HEK293T (cell line): ENCODE results near the gene HARS1.
A peak's percentile ranks its signal among the peaks of the same experiment; 100 is the strongest.
"Not testable (repeated sequence)": the region's sequence is repeated elsewhere in the genome, so short reads cannot be mapped to it uniquely, and the experiment has no call there.

Experiments
- CTCF ChIA-PET: fragments of 350-600 bp; formaldehyde crosslinking; extraction: SDS; loops from one replicate; lab custom pipeline; 2021; ENCODE audit warnings: antibody characterized with exemption, inconsistent platforms; lab: Yijun Ruan, JAX
- POLR2A ChIA-PET: fragments of 350-600 bp; formaldehyde crosslinking; extraction: SDS; loops from one replicate; lab custom pipeline; 2020; ENCODE audit warnings: antibody characterized with exemption, inconsistent platforms; lab: Yijun Ruan, JAX
- DNase-seq: peaks from one replicate; pipeline ENCODE4 v3.0.0; 2012; ENCODE audit warnings: mixed read lengths; ENCODE audit errors: extremely low spot score
- ARNT ChIP-seq: fragments of 450-650 bp; IDR thresholded peaks from 2 replicates; pipeline ENCODE4 v1.6.1; 2017; ENCODE audit warnings: mild to moderate bottlenecking
- BHLHE40 ChIP-seq: fragments of 450-650 bp; IDR thresholded peaks from 2 replicates; pipeline ENCODE4 v1.6.1; 2016; ENCODE audit warnings: mild to moderate bottlenecking, moderate library complexity, borderline replicate concordance
- CTBP1 ChIP-seq: fragments of 450-650 bp; IDR thresholded peaks from 2 replicates; pipeline ENCODE4 v1.6.1; 2016; ENCODE audit warnings: borderline replicate concordance
- ELF4 ChIP-seq: fragments of 450-650 bp; IDR thresholded peaks from 2 replicates; pipeline ENCODE4 v1.6.1; 2017; ENCODE audit warnings: antibody characterized with exemption
- FOXA1 ChIP-seq: fragments of 450-650 bp; IDR thresholded peaks from 2 replicates; pipeline ENCODE4 v1.6.1; 2016; ENCODE audit warnings: mild to moderate bottlenecking
- FOXK2 ChIP-seq: fragments of 450-650 bp; IDR thresholded peaks from 2 replicates; pipeline ENCODE4 v1.6.1; 2016; ENCODE audit warnings: mild to moderate bottlenecking
- FOXM1 ChIP-seq: fragments of 450-650 bp; IDR thresholded peaks from 2 replicates; pipeline ENCODE4 v1.6.1; 2017; ENCODE audit warnings: mild to moderate bottlenecking, borderline replicate concordance
- HDGF ChIP-seq: fragments of 450-650 bp; IDR thresholded peaks from 2 replicates; pipeline ENCODE4 v1.6.1; 2017; ENCODE audit warnings: antibody characterized with exemption, borderline replicate concordance
- L3MBTL2 ChIP-seq: fragments of 450-650 bp; conservative IDR thresholded peaks from 2 replicates; pipeline ENCODE4 v1.6.1; 2016; ENCODE audit warnings: mild to moderate bottlenecking
- LEF1 ChIP-seq: fragments of 450-650 bp; IDR thresholded peaks from 2 replicates; pipeline ENCODE4 v1.6.1; 2017; ENCODE audit warnings: mild to moderate bottlenecking, borderline replicate concordance
- NFRKB ChIP-seq: fragments of 450-650 bp; IDR thresholded peaks from 2 replicates; pipeline ENCODE4 v1.6.1; 2016; ENCODE audit warnings: mild to moderate bottlenecking, moderate library complexity
- PKNOX1 ChIP-seq: fragments of 450-650 bp; IDR thresholded peaks from 2 replicates; pipeline ENCODE4 v1.6.1; 2016
- SP1 ChIP-seq: fragments of 450-650 bp; IDR thresholded peaks from 2 replicates; pipeline ENCODE4 v1.6.1; 2017
- SUZ12 ChIP-seq: fragments of 450-650 bp; IDR thresholded peaks from 2 replicates; pipeline ENCODE4 v1.6.1; 2016; ENCODE audit warnings: mild to moderate bottlenecking
- TARDBP ChIP-seq: fragments of 450-650 bp; IDR thresholded peaks from 2 replicates; pipeline ENCODE4 v1.6.1; 2016
- ZNF384 ChIP-seq: fragments of 450-650 bp; IDR thresholded peaks from 2 replicates; pipeline ENCODE4 v1.6.1; 2016

Gene HARS1

DNA sequence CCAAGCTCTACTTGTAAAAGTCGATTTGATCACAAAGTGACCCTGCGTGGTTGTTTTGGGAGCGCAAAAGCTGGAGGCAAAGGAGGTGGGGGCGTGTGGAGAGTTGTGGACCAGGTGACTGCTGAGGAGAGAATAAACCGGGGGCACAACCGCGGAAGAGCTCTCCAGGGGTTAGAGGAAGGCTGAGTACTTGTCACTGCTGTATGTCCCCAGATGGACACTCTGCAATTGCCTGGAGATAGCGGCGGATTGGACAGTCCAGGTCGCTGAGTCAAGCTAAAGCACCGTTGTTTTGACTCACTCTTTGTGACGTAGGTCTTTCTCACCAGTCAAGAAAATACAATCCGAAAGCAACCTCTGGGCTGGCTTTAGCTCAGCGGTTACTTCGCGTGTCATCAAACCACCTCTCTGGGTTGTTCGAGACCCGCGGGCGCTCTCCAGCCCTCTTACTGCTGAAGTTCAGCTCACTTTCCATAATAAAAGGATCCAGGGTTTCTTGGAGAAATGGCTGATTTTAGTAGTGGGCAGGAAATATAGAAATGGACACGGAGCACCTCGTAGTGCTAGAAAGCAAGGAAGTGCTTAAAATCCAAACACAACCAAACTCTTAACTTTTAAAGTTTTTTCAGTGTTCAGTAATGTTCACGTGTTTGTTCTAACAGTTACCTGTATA is 34.8 kb upstream of the HARS1 start:
- ChIA-PET POLR2A (interaction anchor here (1.0 to 1.9 kb wide), 8 partner anchors 15 to 379 kb away, joined by 3 to 9 read pairs (median 6); partner anchors contain the start of genes ANKHD1, APBB3, HARS1 and HARS2), CTCF (interaction anchor here (0.6 to 0.7 kb wide), 4 partner anchors 8 to 866 kb away, joined by 3 to 4 read pairs (median 3); partner anchors contain the start of gene NRG2)
- peak; percentile 17; the same call in 1 of the 2 replicates for TF ChIP-seq PKNOX1
- no peak for TF ChIP-seq NFRKB
- TF ChIP-seq ARNT, result no peak
- peak; percentile 69 for DNase-seq

GRCh38 chr5:140721395-140721794 is 30.2 kb upstream of the HARS1 start:
- ChIA-PET CTCF (interaction anchor here (0.5 to 1.2 kb wide), 4 partner anchors 137 to 477 kb away, joined by 3 to 6 read pairs (median 4); no protein-coding TSS in a partner anchor), POLR2A (interaction anchor here (1.5 kb wide), 1 partner anchor 30 kb away, joined by 4 read pairs; the partner anchor contains the start of genes HARS1 and HARS2)
- DNase-seq, result not testable (repeated sequence)

- ChIA-PET CTCF (interaction anchor here (0.5 to 2.6 kb wide), 9 partner anchors 10 to 476 kb away, joined by 3 to 19 read pairs (median 4); partner anchors contain the start of gene HARS1), POLR2A (interaction anchor here (1.1 to 1.2 kb wide), 2 partner anchors 10 to 163 kb away, joined by 4 read pairs; partner anchors contain the start of gene SRA1)
- DNase-seq, result not testable (repeated sequence)
Measured at GRCh38 chr5:140720738-140721137, 29.6 kb upstream of the HARS1 start.

DNA sequence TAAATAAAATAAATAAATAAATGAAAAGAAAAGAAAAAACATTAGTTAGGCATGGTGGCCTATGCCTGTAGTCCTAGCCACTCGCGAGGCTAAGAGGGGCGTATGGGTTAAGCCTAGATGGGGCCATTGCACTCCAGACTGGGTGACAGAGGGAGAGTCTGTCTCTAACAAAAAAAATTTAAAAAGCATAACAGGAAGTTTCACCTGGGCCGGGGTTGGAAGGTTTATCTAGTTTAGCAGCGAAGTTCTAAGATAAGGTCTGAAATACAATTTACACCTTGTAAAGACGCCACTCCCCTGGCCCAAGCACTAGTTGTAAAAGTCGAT is 27.1 kb upstream of the HARS1 start:
- ChIA-PET POLR2A (interaction anchor here (0.9 to 2.4 kb wide), 7 partner anchors 8 to 602 kb away, joined by 3 to 13 read pairs (median 7); partner anchors contain the start of genes ANKHD1, HARS1, HARS2 and IK), CTCF (interaction anchor here (0.5 to 2.6 kb wide), 3 partner anchors 7 to 753 kb away, joined by 3 to 19 read pairs (median 4); no protein-coding TSS in a partner anchor)
- DNase-seq, result no peak
- TF ChIP-seq ZNF384, result no peak

- CTCF ChIA-PET, POLR2A ChIA-PET, DNase-seq: not testable (repeated sequence)
Measured at GRCh38 chr5:140716238-140716637, 25.1 kb upstream of the HARS1 start.

DNA sequence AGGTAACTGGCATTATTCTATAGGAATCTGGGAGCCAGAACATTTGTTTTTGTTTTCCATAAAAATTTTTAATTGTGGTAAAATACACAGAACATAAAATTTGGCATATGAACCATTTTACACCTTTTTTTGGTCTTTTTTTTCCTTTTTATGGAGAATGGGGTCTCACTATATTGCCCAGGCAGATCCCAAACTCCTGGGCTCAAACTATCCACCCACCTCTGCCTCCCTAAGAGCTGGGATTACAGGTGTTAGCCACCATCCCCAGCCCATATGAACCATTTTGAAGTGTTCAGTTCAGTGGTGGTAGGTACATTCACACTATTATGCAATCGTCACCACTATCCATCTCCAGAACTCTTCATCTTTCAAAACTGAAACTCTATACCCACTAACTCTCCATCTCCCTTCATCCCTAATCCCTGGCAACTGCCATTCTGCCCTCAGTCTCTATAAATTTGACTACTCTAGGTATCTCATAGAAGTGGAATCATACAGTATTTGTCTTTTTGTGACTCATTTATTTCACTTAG is 22.5 kb upstream of the HARS1 start:
- ChIA-PET CTCF (no interaction called here), POLR2A (no interaction called here)
- DNase-seq, result no peak

DNA sequence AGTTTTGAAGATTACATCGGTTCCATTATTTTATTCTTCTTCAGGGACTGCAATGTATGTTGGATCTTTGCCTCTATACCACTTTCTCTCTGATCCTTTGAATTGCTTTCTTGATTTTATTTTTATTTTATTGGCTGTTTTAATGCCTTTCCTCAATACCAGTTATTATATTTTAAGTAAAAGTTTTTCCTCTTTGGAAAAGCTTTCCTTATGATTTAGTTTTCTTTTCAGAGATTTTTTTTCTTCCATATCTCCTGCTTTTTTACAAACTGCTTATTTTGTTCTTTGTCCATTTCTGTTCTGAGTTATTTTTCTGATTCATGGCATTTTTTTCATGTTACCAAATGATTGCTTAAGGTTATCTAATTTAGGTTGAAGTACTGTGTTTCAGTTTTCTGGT is 20.6 kb upstream of the HARS1 start:
- ChIA-PET POLR2A (interaction anchor here (1.0 to 2.5 kb wide), 7 partner anchors 10 to 310 kb away, joined by 8 to 22 read pairs (median 13); partner anchors contain the start of genes ANKHD1, HARS1, HARS2 and IK), CTCF (interaction anchor here (1.2 to 2.1 kb wide), 2 partner anchors 8 to 17 kb away, joined by 5 to 19 read pairs; no protein-coding TSS in a partner anchor)
- TF ChIP-seq TARDBP, result no peak
- TF ChIP-seq LEF1, result no peak
- no peak for TF ChIP-seq FOXK2
- TF ChIP-seq HDGF, result no peak
- no peak for TF ChIP-seq SUZ12
- TF ChIP-seq FOXM1, result no peak
- no peak for TF ChIP-seq ARNT
- no peak for TF ChIP-seq L3MBTL2
- TF ChIP-seq NFRKB, result no peak
- TF ChIP-seq ELF4, result no peak
- TF ChIP-seq PKNOX1, result no peak
- TF ChIP-seq CTBP1, result no peak
- TF ChIP-seq SP1, result no peak
- TF ChIP-seq ZNF384, result no peak
- DNase-seq, result no peak

More for the DNA sequence above, 22.5 kb upstream of the HARS1 start:
- TF ChIP-seq FOXA1, result no peak
- TF ChIP-seq HDGF, result no peak
- no peak for TF ChIP-seq SP1
- TF ChIP-seq BHLHE40, result no peak
- no peak for TF ChIP-seq PKNOX1
- no peak for TF ChIP-seq LEF1
- no peak for TF ChIP-seq ARNT
- TF ChIP-seq SUZ12, result no peak
- TF ChIP-seq ZNF384, result no peak
- TF ChIP-seq CTBP1, result no peak
- no peak for TF ChIP-seq ELF4
- no peak for TF ChIP-seq NFRKB
- no peak for TF ChIP-seq FOXM1
- TF ChIP-seq FOXK2, result no peak
- no peak for TF ChIP-seq L3MBTL2
- TF ChIP-seq TARDBP, result no peak
